Endothelial cell of umbilical vein (primary cell): Measurements from ENCODE around the gene MORF4L1. TPM values are rescaled to one million over a fixed set of nuclear protein-coding genes. Genes with fewer than 3 reads are reported as not detected.

Experiments used
- BruUV-seq: library from RNA; stranded (reverse); fragments of 400-500 nt; replicated peaks from 2 replicates; lab custom pipeline; 2021; lab: Mats Ljungman, UMichigan
- CTCF ChIA-PET: fragments of 300-600, 350-600 bp; sonication (Branson Sonifier 250); formaldehyde crosslinking; loops from one replicate; lab custom pipeline; 2021; ENCODE audit warnings: antibody characterized with exemption, inconsistent platforms; lab: Charles Lee
- POLR2A ChIA-PET: fragments of 300-600, 350-600 bp; sonication (Branson Sonifier 250); formaldehyde crosslinking; loops from one replicate; lab custom pipeline; 2021; ENCODE audit warnings: antibody characterized with exemption, inconsistent platforms; lab: Charles Lee
- DNase-seq: peaks from one replicate; pipeline ENCODE4 v3.0.0-alpha.2; 2011; ENCODE audit warnings: low read depth, low spot score
- FAIRE-seq: peaks from 2 replicates; lab custom pipeline; 2011; peaks lifted over from hg19 to GRCh38; lab: Jason Lieb, UNC
- H2AFZ ChIP-seq: 2 replicates; pipeline ENCODE4 v1.6.0; 2012; ENCODE audit warnings: low read depth, low read length, control low read depth, inconsistent platforms
- H3K27ac ChIP-seq: 2 replicates; pipeline ENCODE4 v1.5.1; 2011; ENCODE audit warnings: low read depth, mild to moderate bottlenecking, control low read depth, low read length, moderate library complexity; ENCODE audit not compliant: insufficient read depth
- H3K27me3 ChIP-seq, 2 experiments: 2 replicates each; pipeline versions ENCODE4 v1.6.0 to v1.6.1; 2011; ENCODE audit warnings: low read length in 2 of 2, mixed read lengths in 1 of 2; ENCODE audit not compliant: control insufficient read depth in 2 of 2, insufficient read depth in 2 of 2
- H3K36me3 ChIP-seq, 2 experiments: 2 replicates in 1 of 2; 3 replicates in 1 of 2; pipeline ENCODE4 v1.5.1; 2011; ENCODE audit warnings: low read length in 2 of 2, mild to moderate bottlenecking in 1 of 2, moderate library complexity in 1 of 2; ENCODE audit not compliant: control insufficient read depth in 2 of 2, insufficient read depth in 2 of 2; ENCODE audit errors: extremely low read depth in 1 of 2
- H3K4me1 ChIP-seq: 3 replicates; pipeline ENCODE4 v1.5.1; 2011; ENCODE audit warnings: mild to moderate bottlenecking, low read length; ENCODE audit not compliant: control insufficient read depth, insufficient read depth; ENCODE audit errors: extremely low read depth
- H3K4me2 ChIP-seq: 2 replicates; pipeline ENCODE4 v1.6.1; 2011; ENCODE audit warnings: low read length, control low read depth, mixed read lengths; ENCODE audit not compliant: insufficient read depth
- H3K4me3 ChIP-seq, 3 experiments: fragments of 200-600 bp in 1 of 3; sonication (generic), shearing (Covaris generic) in 1 of 3; replicated peaks in 1 of 3; 2 replicates each; pipeline ENCODE4 v1.5.1; 2011 to 2016; ENCODE audit warnings: control low read depth in 3 of 3, low read length in 3 of 3, mild to moderate bottlenecking in 2 of 3, inconsistent platforms in 1 of 3, low read depth in 1 of 3, moderate library complexity in 1 of 3; ENCODE audit not compliant: insufficient read depth in 1 of 3
- H3K79me2 ChIP-seq: 2 replicates; pipeline ENCODE4 v1.6.0; 2012; ENCODE audit warnings: low read length, inconsistent platforms; ENCODE audit not compliant: control insufficient read depth, insufficient read depth
- H3K9ac ChIP-seq: replicated peaks from 2 replicates; pipeline ENCODE3; 2011; ENCODE audit warnings: low read length, control low read depth; ENCODE audit not compliant: insufficient read depth; ENCODE audit errors: extremely low read depth
- H3K9me1 ChIP-seq: replicated peaks from 3 replicates; pipeline ENCODE4 v1.6.0; 2011; ENCODE audit warnings: mild to moderate bottlenecking, low read length; ENCODE audit not compliant: control insufficient read depth, insufficient read depth; ENCODE audit errors: extremely low read depth
- H3K9me3 ChIP-seq: replicated peaks from 2 replicates; pipeline ENCODE4 v1.5.1; 2012; ENCODE audit warnings: low read length, inconsistent platforms; ENCODE audit not compliant: control insufficient read depth, insufficient read depth
- H4K20me1 ChIP-seq: replicated peaks from 2 replicates; pipeline ENCODE3; 2011; ENCODE audit warnings: mild to moderate bottlenecking, low read length; ENCODE audit not compliant: control insufficient read depth, insufficient read depth; ENCODE audit errors: extremely low read depth
- EZH2 ChIP-seq: IDR thresholded peaks from 2 replicates; pipeline ENCODE4 v1.6.1; 2012; ENCODE audit warnings: borderline replicate concordance, low read depth, mild to moderate bottlenecking, moderate library complexity, low read length, inconsistent platforms; ENCODE audit not compliant: severe bottlenecking
- FOS ChIP-seq: IDR thresholded peaks from 2 replicates; pipeline ENCODE4 v1.6.1; 2011; ENCODE audit warnings: mild to moderate bottlenecking, low read length, moderate library complexity, borderline replicate concordance; ENCODE audit not compliant: insufficient read depth
- GATA2 ChIP-seq: IDR thresholded peaks from 2 replicates; pipeline ENCODE4 v1.7.0; 2011; ENCODE audit warnings: low read depth, mild to moderate bottlenecking, moderate library complexity, mixed read lengths, low read length; ENCODE audit not compliant: insufficient read length, insufficient read depth
- JUN ChIP-seq: IDR thresholded peaks from 2 replicates; pipeline ENCODE4 v1.6.1; 2011; ENCODE audit warnings: borderline replicate concordance, low read depth; ENCODE audit not compliant: insufficient read length, insufficient read depth
- MAX ChIP-seq: IDR thresholded peaks from 2 replicates; pipeline ENCODE4 v1.6.1; 2011; ENCODE audit not compliant: insufficient read depth, insufficient read length
- MYC ChIP-seq: IDR thresholded peaks from one replicate; pipeline ENCODE4 v1.6.1; 2011; ENCODE audit warnings: mild to moderate bottlenecking, low read depth, low read length
- POLR2A ChIP-seq: IDR thresholded peaks from 2 replicates; pipeline ENCODE4 v1.6.1; 2012; ENCODE audit warnings: low read depth, mild to moderate bottlenecking, control low read depth, low read length
- POLR2AphosphoS5 ChIP-seq: IDR thresholded peaks from 2 replicates; pipeline ENCODE4 v1.6.1; 2012; ENCODE audit warnings: low read depth, mild to moderate bottlenecking, control low read depth, low read length, moderate library complexity; ENCODE audit not compliant: insufficient read depth
- dilution Hi-C: fragments of 300-500 bp; cut with MboI; formaldehyde crosslinking; loops from one replicate; pipeline ENCODE4 v1.15.0; 2019; ENCODE audit warnings: low sequenced_read_pairs; ENCODE audit not compliant: extremely low pct_ligation_motif_present
- intact Hi-C: fragments of 100-400 bp; cut with micrococcal nuclease; formaldehyde crosslinking; loops from one replicate; pipeline ENCODE4 v1.10.0; 2022
- polyA plus RNA-seq, 4 experiments: library from polyadenylated mRNA; depleted of rRNA in 3 of 4; stranded (reverse) in 3 of 4; unstranded in 1 of 4; fragments of >200 nt; gene quantifications; 2 replicates each; pipeline versions ENCODE4 v1.2.1 to v1.2.3, GENCODE V29; 2011 to 2012; ENCODE audit warnings: missing spikeins in 1 of 4
- total RNA-seq: library from RNA; stranded (reverse); gene quantifications from 2 replicates; pipeline ENCODE4 v1.2.3, GENCODE V29; 2021
- TF ChIP-seq, protein P1 (sequence below), 2 donors: IDR thresholded peaks; 1 replicate in 1 of 2; 2 replicates in 1 of 2; pipeline ENCODE4 v1.5.1; 2011; ENCODE audit warnings: low read length in 2 of 2, mild to moderate bottlenecking in 2 of 2, moderate library complexity in 2 of 2, control low read depth in 1 of 2, inconsistent platforms in 1 of 2, low read depth in 1 of 2; ENCODE audit not compliant: insufficient read depth in 1 of 2; ENCODE audit errors: extremely low read depth in 1 of 2

MORF4L1 gene
- total and polyA plus RNA-seq, 2 donors (not counting 3 experiments of a cell fraction or from before 2014, with no cell fraction given): 164 to 404 TPM

- no peak for TF ChIP-seq FOS
- H3K9ac ChIP-seq: no peak overlapping the region
- H3K4me2 ChIP-seq: no peak overlapping the region
- no peaks in the 10 kb centered on the region for H3K27me3 ChIP-seq
- no TSS peak for BruUV-seq
- dilution Hi-C loops: no loop called here
- CTCF ChIA-PET: no interaction called here
- DNase-seq: no peak
- no peaks in the 10 kb centered on the region for H3K9me1 ChIP-seq
- H3K27ac ChIP-seq: no peak overlapping the region
- no peak for FAIRE-seq
- H3K36me3 ChIP-seq: peaks cover 26 to 61% of the 10 kb centered on the region in 2 experiments
- no peak overlapping the region for H3K4me3 ChIP-seq
- H4K20me1 ChIP-seq: peaks cover 18% of the 10 kb centered on the region
- no peaks in the 10 kb centered on the region for H3K4me1 ChIP-seq
- H3K79me2 ChIP-seq: peaks cover 79% of the 10 kb centered on the region
- POLR2A ChIA-PET: no interaction called here
- intact Hi-C loops: no loop called here
- H2AFZ ChIP-seq: no peak overlapping the region
- H3K9me3 ChIP-seq: no peaks in the 10 kb centered on the region
These were observed 16.3 kb downstream of the MORF4L1 start for GRCh38 chr15:78889000-78889399.

DNA sequence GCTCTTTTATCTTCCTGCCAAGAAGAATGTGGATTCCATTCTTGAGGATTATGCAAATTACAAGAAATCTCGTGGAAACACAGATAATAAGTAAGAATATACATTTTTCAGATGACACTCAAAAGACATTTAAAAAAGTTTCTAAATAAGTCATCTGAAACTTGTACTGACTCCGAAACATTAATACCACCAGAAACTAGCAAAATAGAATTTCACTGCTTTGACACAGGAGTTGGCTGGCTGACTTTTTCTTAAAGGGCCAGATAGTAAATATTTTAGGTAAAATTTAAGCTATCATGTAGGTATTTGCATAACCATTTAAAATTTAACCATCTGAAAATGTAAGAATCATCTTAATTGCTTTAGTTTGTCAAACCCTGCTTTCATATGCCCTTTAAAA lies 20.8 kb downstream of the MORF4L1 start:
- no peak for DNase-seq
- H3K9me3 ChIP-seq: no peaks in the 10 kb centered on the region
- no peak overlapping the region for H3K4me3 ChIP-seq
- no peaks in the 10 kb centered on the region for H3K9me1 ChIP-seq
- H2AFZ ChIP-seq: no peak overlapping the region
- TF ChIP-seq POLR2AphosphoS5 (no peak), EZH2 (no peak), MYC (no peak), MAX (no peak), GATA2 (no peak), FOS (no peak), JUN (no peak), POLR2A (no peak)
- TF ChIP-seq, protein P1, sequence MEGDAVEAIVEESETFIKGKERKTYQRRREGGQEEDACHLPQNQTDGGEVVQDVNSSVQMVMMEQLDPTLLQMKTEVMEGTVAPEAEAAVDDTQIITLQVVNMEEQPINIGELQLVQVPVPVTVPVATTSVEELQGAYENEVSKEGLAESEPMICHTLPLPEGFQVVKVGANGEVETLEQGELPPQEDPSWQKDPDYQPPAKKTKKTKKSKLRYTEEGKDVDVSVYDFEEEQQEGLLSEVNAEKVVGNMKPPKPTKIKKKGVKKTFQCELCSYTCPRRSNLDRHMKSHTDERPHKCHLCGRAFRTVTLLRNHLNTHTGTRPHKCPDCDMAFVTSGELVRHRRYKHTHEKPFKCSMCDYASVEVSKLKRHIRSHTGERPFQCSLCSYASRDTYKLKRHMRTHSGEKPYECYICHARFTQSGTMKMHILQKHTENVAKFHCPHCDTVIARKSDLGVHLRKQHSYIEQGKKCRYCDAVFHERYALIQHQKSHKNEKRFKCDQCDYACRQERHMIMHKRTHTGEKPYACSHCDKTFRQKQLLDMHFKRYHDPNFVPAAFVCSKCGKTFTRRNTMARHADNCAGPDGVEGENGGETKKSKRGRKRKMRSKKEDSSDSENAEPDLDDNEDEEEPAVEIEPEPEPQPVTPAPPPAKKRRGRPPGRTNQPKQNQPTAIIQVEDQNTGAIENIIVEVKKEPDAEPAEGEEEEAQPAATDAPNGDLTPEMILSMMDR (IDR thresholded peaks at IDR 0.05; ENCODE audit: extremely low read depth in 1 of 2, insufficient read depth in 1 of 2, low read depth in 1 of 2, low read length in 2 of 2): no peak
- no peak overlapping the region for H3K4me2 ChIP-seq
- POLR2A ChIA-PET: no interaction called here
- peaks cover 5% of the 10 kb centered on the region for H4K20me1 ChIP-seq
- no peaks in the 10 kb centered on the region for H3K4me1 ChIP-seq
- H3K27me3 ChIP-seq: no peaks in the 10 kb centered on the region
- no peak overlapping the region for H3K27ac ChIP-seq
- no peak overlapping the region for H3K9ac ChIP-seq
- no peak for FAIRE-seq
- BruUV-seq: no TSS peak
- CTCF ChIA-PET: interaction anchor here (1.4 kb wide), 1 partner anchor 14 kb away, joined by 8 read pairs; no protein-coding TSS in a partner anchor
- H3K36me3 ChIP-seq: peaks cover 27 to 44% of the 10 kb centered on the region in 2 experiments
- intact Hi-C loops: no loop called here
- dilution Hi-C loops: no loop called here
- H3K79me2 ChIP-seq: peaks cover 58% of the 10 kb centered on the region
